ENCODE data around the gene CTSE. TPM values are rescaled to one million over a fixed set of nuclear protein-coding genes. Genes with fewer than 3 reads are reported as not detected.
"Not testable (repeated sequence)": the region's sequence is repeated elsewhere in the genome, so short reads cannot be mapped to it uniquely, and the experiment has no call there.

Gene CTSE
- total RNA-seq, 1 donor from 2014 or later = not detected

DNA sequence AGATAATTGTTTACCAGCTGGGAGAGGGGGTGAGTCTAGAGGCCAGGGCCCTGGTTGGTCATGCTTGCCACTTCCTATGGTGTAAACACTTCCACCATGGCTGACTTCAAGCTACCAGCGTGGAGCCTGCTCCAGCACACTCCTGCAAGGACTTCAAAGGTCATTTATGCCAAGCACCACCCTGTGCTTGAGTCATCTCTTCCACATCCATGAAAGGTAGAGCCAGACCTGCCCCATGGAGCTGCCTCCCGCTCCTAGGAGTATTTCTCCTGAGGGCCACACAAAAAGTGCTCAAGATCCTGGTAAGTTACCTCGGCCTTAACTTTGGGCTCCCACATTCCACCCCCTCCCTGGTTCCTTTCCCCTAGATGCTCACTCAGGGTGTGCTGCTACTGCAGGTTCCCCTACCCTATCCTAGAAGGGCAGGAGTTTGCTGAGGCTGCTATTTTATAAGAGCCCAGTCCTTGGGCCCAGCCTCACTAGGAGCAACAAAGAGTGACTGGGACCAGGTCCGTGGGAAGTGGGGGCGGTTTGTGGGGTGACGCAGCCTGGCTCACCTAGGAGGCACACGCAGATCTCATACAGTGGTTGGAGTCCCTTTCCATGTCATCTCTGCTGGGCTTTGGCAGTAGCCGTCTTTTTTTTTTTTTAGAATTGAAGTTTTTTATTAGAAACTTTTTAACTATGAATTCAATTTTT is 22.9 kb downstream of the CTSE start:
- no peak for DNase-seq (ENCODE audit: extremely low spot score, unreplicated experiment)
- Mint-ChIP-seq H3K9me3 (ENCODE audit: unreplicated experiment) (no peaks in the 10 kb centered on the region), H3K27me3 (ENCODE audit: unreplicated experiment) (no peaks in the 10 kb centered on the region), H3K4me1 (ENCODE audit: unreplicated experiment) (peaks cover 41% of the 10 kb centered on the region), H3K36me3 (ENCODE audit: unreplicated experiment) (no peaks in the 10 kb centered on the region), H3K27ac (ENCODE audit: unreplicated experiment) (peak overlapping the region; percentile 59), H3K4me3 (ENCODE audit: unreplicated experiment) (no peak overlapping the region)
- TF ChIP-seq, protein P1, sequence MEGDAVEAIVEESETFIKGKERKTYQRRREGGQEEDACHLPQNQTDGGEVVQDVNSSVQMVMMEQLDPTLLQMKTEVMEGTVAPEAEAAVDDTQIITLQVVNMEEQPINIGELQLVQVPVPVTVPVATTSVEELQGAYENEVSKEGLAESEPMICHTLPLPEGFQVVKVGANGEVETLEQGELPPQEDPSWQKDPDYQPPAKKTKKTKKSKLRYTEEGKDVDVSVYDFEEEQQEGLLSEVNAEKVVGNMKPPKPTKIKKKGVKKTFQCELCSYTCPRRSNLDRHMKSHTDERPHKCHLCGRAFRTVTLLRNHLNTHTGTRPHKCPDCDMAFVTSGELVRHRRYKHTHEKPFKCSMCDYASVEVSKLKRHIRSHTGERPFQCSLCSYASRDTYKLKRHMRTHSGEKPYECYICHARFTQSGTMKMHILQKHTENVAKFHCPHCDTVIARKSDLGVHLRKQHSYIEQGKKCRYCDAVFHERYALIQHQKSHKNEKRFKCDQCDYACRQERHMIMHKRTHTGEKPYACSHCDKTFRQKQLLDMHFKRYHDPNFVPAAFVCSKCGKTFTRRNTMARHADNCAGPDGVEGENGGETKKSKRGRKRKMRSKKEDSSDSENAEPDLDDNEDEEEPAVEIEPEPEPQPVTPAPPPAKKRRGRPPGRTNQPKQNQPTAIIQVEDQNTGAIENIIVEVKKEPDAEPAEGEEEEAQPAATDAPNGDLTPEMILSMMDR (IDR thresholded peaks at IDR 0.05) = no peak

GRCh38 chr1:205998457-205999241 is 25.0 kb downstream of the CTSE start:
- Mint-ChIP-seq H3K36me3 (ENCODE audit: unreplicated experiment) (no peaks in the 10 kb centered on the region), H3K4me3 (ENCODE audit: unreplicated experiment) (no peak overlapping the region), H3K27ac (ENCODE audit: unreplicated experiment) (no peak overlapping the region), H3K27me3 (ENCODE audit: unreplicated experiment) (no peaks in the 10 kb centered on the region), H3K9me3 (ENCODE audit: unreplicated experiment) (no peaks in the 10 kb centered on the region), H3K4me1 (ENCODE audit: unreplicated experiment) (peaks cover 32% of the 10 kb centered on the region)
- TF ChIP-seq, protein P1 (IDR thresholded peaks at IDR 0.05) = no peak
- DNase-seq (ENCODE audit: extremely low spot score, unreplicated experiment) = no peak

DNA sequence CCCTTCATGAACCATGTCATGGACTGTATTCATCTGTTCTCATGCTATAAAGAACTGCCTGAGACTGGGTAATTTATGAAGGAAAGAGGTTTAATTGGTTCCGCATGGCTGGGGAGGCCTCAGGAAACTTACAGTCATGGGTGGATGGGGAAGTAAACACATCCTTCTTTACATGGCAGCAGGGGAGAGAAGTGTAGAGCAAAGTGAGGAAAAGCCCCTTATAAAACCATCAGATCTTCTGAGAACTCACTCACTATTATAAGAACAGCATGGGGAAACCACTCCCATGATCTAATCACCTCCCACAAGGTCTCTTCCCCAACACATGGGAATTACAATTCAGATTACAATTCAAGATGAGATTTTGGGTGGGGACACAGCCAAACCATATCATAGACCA is 27.1 kb downstream of the CTSE start:
- H3K4me1 Mint-ChIP-seq (ENCODE audit: unreplicated experiment) = peaks cover 13% of the 10 kb centered on the region
- not testable (repeated sequence) for H3K9me3 Mint-ChIP-seq (ENCODE audit: unreplicated experiment); H3K36me3 Mint-ChIP-seq (ENCODE audit: unreplicated experiment); H3K27me3 Mint-ChIP-seq (ENCODE audit: unreplicated experiment); DNase-seq (ENCODE audit: extremely low spot score, unreplicated experiment); H3K27ac Mint-ChIP-seq (ENCODE audit: unreplicated experiment); H3K4me3 Mint-ChIP-seq (ENCODE audit: unreplicated experiment)

DNA sequence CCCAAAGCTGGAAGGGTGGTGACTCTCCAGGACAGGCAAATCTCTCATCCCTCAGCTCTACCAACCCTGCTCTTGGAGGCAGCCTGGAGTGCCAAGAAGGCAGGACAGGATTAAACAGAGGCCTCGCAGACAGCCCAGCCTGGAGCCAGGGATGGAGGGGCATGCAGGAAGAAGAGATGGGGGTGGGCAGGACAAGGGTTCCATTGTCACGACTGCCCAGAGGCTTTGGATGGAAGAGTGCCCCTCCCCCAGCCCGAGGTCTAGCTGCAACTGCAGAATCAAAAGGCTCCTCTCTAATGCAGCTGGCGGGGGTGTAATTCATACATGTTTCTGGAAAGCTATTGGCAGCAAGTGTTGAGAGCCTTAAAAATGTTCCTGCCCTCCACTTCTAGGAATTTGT is 29.3 kb downstream of the CTSE start:
- peaks cover 4% of the 10 kb centered on the region for H3K36me3 Mint-ChIP-seq (ENCODE audit: unreplicated experiment)
- TF ChIP-seq, protein P1 (IDR thresholded peaks at IDR 0.05) = no peak
- peaks cover 5% of the 10 kb centered on the region for H3K4me1 Mint-ChIP-seq (ENCODE audit: unreplicated experiment)
- no peak overlapping the region for H3K4me3 Mint-ChIP-seq (ENCODE audit: unreplicated experiment)
- no peak overlapping the region for H3K27ac Mint-ChIP-seq (ENCODE audit: unreplicated experiment)
- H3K9me3 Mint-ChIP-seq (ENCODE audit: unreplicated experiment) = no peaks in the 10 kb centered on the region
- DNase-seq (ENCODE audit: extremely low spot score, unreplicated experiment) = no peak
- H3K27me3 Mint-ChIP-seq (ENCODE audit: unreplicated experiment) = peaks cover 5% of the 10 kb centered on the region

DNA sequence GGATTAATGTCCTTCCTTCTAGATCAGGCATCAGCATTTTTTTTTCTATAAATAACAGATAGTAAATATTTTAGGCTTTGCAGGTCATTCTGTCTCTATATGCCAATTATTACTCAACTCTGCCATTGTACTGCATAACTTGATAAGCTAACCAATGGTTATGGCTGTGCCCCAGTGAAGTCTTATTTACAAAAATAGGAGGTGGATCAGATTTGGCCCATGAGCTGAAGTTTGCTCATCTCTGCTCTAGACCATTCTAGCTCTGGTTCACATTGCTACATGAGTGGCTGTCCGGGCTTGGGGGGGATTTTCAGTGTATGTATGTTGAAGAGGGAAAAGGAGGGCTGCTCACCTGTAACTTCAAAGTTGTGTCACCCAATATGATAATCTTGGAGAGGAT is 30.6 kb downstream of the CTSE start:
- peaks cover 5% of the 10 kb centered on the region for H3K27me3 Mint-ChIP-seq (ENCODE audit: unreplicated experiment)
- DNase-seq (ENCODE audit: extremely low spot score, unreplicated experiment) = no peak
- no peaks in the 10 kb centered on the region for H3K9me3 Mint-ChIP-seq (ENCODE audit: unreplicated experiment)
- no peak overlapping the region for H3K4me3 Mint-ChIP-seq (ENCODE audit: unreplicated experiment)
- no peaks in the 10 kb centered on the region for H3K4me1 Mint-ChIP-seq (ENCODE audit: unreplicated experiment)
- TF ChIP-seq, protein P1 (IDR thresholded peaks at IDR 0.05) = no peak
- no peak overlapping the region for H3K27ac Mint-ChIP-seq (ENCODE audit: unreplicated experiment)
- H3K36me3 Mint-ChIP-seq (ENCODE audit: unreplicated experiment) = peaks cover 4% of the 10 kb centered on the region

All from osteocyte (in vitro differentiated cells).